Activated CD8-positive, alpha-beta memory T cell treated with anti-CD3 and anti-CD28 coated beads for 24 hours (primary cell): ENCODE data around the gene FAM162A.
A peak's percentile ranks its signal among the peaks of the same experiment; 100 is the strongest.
"Not testable (repeated sequence)": the region's sequence is repeated elsewhere in the genome, so short reads cannot be mapped to it uniquely, and the experiment has no call there.

ENCODE experiments used
- DNase-seq: peaks from one replicate; pipeline ENCODE4 v3.0.0-alpha.2; 2020

The FAM162A gene, protein sequence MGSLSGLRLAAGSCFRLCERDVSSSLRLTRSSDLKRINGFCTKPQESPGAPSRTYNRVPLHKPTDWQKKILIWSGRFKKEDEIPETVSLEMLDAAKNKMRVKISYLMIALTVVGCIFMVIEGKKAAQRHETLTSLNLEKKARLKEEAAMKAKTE

GRCh38 chr3:122383771-122384697 lies at the start of gene FAM162A:
Gene FAM162A (plus strand): TSS chr3:122384182. CDS start chr3:122384266, 84 bp downstream.
- peak; percentile 96 for DNase-seq

- DNase-seq = no peak
Observed at GRCh38 chr3:122342803-122343202, 41.2 kb upstream of the FAM162A start.

GRCh38 chr3:122343654-122344053 lies 40.3 kb upstream of the FAM162A start:
- DNase-seq = no peak

GRCh38 chr3:122349171-122349570 lies 34.8 kb upstream of the FAM162A start:
- no peak for DNase-seq

GRCh38 chr3:122350814-122351418 lies 33.1 kb upstream of the FAM162A start:
- DNase-seq = no peak

DNA sequence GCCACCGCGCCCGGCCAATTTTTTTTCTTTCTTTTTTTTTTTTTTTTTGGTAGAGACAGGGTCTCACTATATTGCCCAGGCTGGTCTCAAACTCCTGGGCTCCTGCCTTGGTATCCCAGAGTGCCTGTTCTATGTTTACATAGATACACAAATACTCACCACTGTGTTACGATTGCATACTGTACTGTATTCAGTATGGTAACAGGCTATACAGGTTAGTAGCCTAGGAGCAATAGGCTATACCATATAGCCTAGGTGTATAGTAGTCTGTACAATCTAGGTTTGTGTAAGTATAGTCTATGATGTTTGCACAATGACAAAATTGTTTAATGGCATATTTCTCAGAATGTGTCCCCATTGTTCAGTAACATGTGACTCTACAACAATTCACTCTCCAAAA lies 32.4 kb upstream of the FAM162A start:
- DNase-seq = no peak

GRCh38 chr3:122353215-122353614 lies 30.8 kb upstream of the FAM162A start:
- no peak for DNase-seq

GRCh38 chr3:122353893-122354401 lies 30.0 kb upstream of the FAM162A start:
- no peak for DNase-seq

DNA sequence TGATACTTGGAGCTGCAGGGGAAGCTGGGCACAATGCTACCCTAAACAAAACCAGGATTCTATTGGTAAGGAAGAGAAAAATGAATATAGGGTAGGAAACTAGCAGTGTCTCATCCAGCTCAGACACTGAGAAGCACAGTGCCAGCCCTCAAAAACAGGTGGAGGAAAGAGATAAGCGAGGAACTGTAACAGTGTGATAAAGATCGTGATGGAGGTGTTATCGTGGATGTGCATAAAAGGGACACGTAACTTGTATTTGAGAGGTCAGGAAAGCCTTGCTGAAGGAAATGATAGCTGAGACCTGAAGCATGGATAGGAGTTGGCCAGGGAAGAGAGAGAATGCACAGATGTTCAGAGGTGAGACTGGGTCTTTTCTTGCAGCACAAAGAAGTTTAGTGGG lies 28.4 kb upstream of the FAM162A start:
- DNase-seq = no peak

- no peak for DNase-seq
Observed at GRCh38 chr3:122356402-122356801, 27.6 kb upstream of the FAM162A start.

- no peak for DNase-seq
Observed at GRCh38 chr3:122357828-122358702, 25.9 kb upstream of the FAM162A start.

DNA sequence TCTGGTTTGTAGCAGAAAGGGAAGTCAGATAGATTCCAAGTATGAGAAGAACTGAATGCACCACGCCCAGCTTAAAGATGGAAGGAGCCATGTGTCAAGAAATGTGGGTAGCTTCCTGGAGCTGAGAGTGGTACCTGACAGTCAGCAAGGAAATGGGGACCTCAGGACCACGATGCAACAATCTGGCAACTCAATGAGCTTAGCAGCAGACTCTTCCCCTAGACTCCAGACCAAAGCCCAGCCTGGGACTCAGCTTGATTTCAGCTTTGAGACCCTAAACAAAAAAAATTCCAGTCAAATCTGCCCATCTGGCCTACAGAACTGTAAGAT lies 25.3 kb upstream of the FAM162A start:
- DNase-seq = no peak

- no peak for DNase-seq
Observed at GRCh38 chr3:122362026-122362425, 22.0 kb upstream of the FAM162A start.

DNA sequence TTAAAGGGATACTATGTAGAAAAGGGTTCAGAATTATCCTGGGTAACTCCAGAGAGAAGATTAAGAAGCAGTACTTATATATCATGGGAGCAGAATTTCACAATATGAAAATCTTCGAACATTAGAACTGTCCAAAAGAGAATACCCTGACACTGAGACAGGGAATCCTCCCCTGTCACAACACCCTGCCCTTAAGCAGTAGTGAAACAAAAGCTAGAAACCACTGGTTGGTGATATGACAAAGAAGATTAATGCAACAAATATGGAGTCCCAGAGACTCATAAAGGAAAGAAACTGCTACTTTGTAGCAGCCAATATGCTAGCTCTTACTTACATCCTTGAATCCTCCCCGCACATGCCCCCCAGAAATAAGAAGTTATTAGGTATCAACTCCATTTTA lies 19.5 kb upstream of the FAM162A start:
- no peak for DNase-seq

DNA sequence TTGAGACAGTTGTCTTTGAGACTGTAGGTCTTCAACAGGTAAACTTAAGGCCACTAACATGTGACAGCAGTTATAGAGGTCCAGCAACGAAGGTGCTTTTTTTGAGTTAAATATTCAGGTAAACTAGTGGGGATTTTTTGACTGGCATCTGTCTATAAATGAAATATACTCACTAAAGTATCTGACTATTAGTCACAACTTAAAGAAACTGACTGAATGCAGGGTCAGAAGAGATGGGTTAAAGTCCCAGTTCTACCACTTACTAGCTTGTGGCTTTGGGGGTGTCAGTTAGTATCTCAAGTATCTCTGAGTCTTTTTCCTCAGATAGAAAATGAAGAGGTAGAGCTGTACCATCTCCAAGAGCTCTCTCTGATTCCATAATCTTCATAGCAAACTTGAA lies 18.9 kb upstream of the FAM162A start:
- no peak for DNase-seq

DNA sequence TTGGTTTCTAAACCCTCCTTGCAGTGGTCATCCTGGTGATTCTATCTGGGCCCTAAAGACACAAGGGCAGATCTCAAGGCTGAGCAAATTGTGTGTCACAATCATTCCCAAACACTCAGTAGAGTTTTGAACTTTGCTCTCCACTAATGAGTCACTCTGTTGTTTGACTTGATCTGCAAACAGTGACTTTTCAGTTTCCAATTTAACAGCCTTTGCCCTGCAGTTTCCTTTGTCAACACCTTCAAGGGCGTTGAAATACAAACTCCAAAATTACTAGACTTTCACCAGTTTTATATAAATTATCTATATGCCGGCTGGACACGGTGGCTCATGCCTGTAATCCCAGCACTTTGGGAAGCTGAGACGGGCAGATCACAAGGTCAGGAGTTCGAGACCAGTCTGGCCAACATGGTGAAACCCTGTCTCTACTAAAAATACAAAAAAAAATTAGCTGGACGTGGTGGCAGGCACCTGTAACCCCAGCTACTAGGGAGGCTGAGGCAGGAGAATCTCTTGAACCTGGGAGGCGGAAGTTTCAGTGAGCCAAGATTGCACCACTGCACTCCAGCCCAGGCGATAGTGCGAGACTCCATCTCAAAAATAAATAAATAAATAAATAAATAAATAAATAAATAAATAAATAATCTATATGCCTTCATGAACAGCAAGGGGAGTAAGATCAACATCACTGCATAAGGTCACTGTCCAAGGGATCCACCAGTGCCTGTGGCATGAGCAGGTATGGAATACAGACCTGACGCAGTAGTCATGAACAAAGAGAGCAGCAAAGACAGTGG lies 18.2 kb upstream of the FAM162A start:
- DNase-seq = not testable (repeated sequence)

- DNase-seq = no peak
Observed at GRCh38 chr3:122366379-122366749, 17.6 kb upstream of the FAM162A start.

- no peak for DNase-seq
Observed at GRCh38 chr3:122374034-122374433, 9.9 kb upstream of the FAM162A start.

DNA sequence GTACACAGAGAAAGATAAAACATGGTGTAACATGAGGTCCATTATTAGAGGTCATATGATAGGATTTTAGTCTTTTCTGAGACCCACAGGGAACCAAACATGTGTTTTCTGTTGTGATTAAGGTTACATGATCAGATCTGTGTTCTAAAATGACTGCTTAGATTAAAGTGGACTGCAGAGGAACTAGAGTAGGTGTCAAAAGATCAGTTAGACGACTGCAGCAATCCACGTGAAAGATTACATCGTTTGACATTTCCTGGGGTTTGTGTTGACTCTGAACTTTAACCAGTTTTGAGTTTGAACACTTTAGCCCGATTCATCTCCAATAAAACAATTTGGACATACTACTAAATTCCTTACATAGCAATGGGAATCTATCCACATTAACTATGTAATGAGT lies 6.0 kb upstream of the FAM162A start:
- no peak for DNase-seq

DNA sequence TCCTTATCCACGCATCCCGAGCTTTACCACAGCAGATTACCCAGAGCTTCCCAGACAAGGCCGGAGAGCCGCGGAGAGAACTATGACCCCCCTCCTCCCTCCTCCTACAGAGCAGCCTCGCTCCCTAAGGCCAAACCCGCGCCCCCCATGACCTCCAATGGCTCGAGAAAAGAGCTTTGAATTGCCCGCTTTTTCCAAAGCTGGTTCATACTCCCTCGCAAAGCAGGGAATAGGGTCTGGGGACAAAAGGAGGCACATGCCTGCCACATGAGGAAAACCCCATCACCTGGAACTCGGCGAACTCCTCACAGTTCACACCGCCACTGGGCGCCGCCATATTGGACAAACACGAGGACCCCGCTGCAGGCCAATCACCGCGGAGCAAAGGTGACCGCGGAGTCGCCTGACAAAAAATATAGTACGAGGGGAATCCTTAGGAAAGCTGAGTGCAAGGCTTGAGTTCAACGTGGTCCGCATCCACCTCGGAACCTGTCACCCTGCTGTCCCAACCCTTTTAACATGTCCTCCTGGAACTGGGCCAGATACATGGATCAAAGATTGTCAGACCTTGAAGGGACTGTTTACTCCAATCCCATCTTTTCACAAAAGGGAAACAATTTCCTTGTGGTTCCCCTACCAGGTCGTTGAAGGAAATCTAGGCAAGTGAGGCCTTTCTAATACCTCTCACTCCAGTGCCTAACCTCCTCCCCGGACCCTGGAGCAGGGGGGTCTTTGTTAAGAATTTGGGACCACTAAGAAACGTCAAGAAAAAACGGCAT lies 905 bp upstream of the FAM162A start, which contains the start of gene MIX23:
MIX23 (minus strand) TSS at position 344 of the 779 bp plus-strand sequence; CDS start at position 337, 7 bp downstream.
- DNase-seq = peak; percentile 92

DNA sequence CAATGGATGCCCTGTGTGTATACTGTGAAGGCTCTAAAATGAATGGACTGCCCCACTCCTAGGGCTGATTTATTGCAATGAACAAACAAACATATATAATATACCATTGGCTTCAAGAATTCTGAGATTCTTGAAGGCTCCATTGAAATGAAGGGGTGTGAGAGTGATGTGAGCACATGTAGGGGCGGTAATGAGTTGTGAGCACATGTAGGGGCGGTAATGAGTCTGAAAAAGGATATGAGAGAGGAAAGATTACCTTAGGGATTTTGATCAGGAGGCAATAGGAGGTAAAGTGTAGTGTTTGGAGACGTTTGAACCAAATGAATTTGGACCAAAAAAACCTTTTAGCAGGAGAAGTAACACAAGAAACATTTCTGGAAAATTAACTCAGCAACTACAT lies 3.7 kb downstream of the FAM162A start:
- DNase-seq = no peak
